Transverse colon (tissue), 4 donors: ENCODE results near the gene PELI1. TPM values are rescaled to one million over a fixed set of nuclear protein-coding genes. Genes with fewer than 3 reads are reported as not detected.

Experiments used
- DNase-seq: peaks from one replicate; pipeline ENCODE4 v3.0.0-alpha.2; 2019
- H3K27ac ChIP-seq, 4 donors: fragments of 200-600 bp; sonication (generic); 2 replicates each; pipeline ENCODE4 v1.5.1; 2016 to 2018; ENCODE audit warnings: inconsistent platforms in 4 of 4
- H3K27me3 ChIP-seq: fragments of 200-600 bp; sonication (generic); 2 replicates; pipeline ENCODE4 v1.5.1; 2017; ENCODE audit warnings: inconsistent platforms
- H3K36me3 ChIP-seq, 4 donors: fragments of 200-600 bp; sonication (generic); 2 replicates each; pipeline ENCODE4 v1.5.1; 2017 to 2019; ENCODE audit warnings: inconsistent platforms in 4 of 4
- H3K4me1 ChIP-seq, 4 donors: fragments of 200-600 bp; sonication (generic); 2 replicates each; pipeline ENCODE4 v1.5.1; 2017 to 2020; ENCODE audit warnings: inconsistent platforms in 4 of 4
- H3K4me3 ChIP-seq, 4 donors: fragments of 200-600 bp; sonication (generic); 1 replicate in 1 of 4; 2 replicates in 3 of 4; pipeline versions ENCODE4 v1.5.1 to v1.6.1; 2017 to 2019; ENCODE audit warnings: inconsistent platforms in 4 of 4
- H3K9me3 ChIP-seq, 2 donors: fragments of 200-600 bp; sonication (generic); 2 replicates each; pipeline ENCODE4 v1.5.1; 2017 to 2019; ENCODE audit warnings: inconsistent platforms in 2 of 2
- EP300 ChIP-seq: sonication (generic); formaldehyde crosslinking; IDR thresholded peaks from one replicate; pipeline ENCODE4 v1.6.1; 2017; ENCODE audit warnings: antibody characterized with exemption, low read depth
- POLR2A ChIP-seq: fragments of 450-650 bp; IDR thresholded peaks from one replicate; pipeline ENCODE4 v1.6.1; 2016; ENCODE audit warnings: antibody characterized with exemption, mild to moderate bottlenecking, moderate library complexity
- POLR2AphosphoS5 ChIP-seq, 3 donors: sonication (generic); formaldehyde crosslinking; IDR thresholded peaks; one replicate each; pipeline ENCODE4 v1.6.1; 2016; ENCODE audit warnings: antibody characterized with exemption in 3 of 3
- WGBS, 2 donors: methylation state at CpG; one replicate each; pipeline ENCODE4 v1.1.5; 2018; ENCODE audit warnings: low coverage in 1 of 2; 5-methylcytosine and 5-hydroxymethylcytosine counted together
- in situ Hi-C, 4 donors: fragments of 200-750 bp; cut with MboI; loops; one replicate each; pipeline versions ENCODE4 v1.15.0 to v1.15.1; 2017; ENCODE audit warnings: low sequenced_read_pairs in 3 of 4, low pct_ligation_motif_present in 1 of 4, low pct_unique_long_range_greater_than_20kb in 1 of 4
- intact Hi-C: fragments of 100-400 bp; cut with DNase I; formaldehyde crosslinking; loops from one replicate; pipeline ENCODE4 v1.15.1; 2023; ENCODE audit warnings: low total_unique reads
- total RNA-seq, 4 donors: library from RNA; depleted of rRNA; stranded (reverse); fragments of >200 nt; gene quantifications; one replicate each; pipeline ENCODE4 v1.1.0, GENCODE V29; 2016
- TF ChIP-seq, protein P1 (sequence below), 5 experiments: fragments of 200-600 bp in 3 of 5; fragments of 450-650 bp in 2 of 5; sonication (generic) in 3 of 5; IDR thresholded peaks; 1 replicate in 2 of 5; 2 replicates in 3 of 5; pipeline ENCODE4 v1.5.1; 2016 to 2017; ENCODE audit warnings: antibody characterized with exemption in 5 of 5, inconsistent platforms in 3 of 5, mild to moderate bottlenecking in 2 of 5, moderate library complexity in 1 of 5

Gene PELI1
- total RNA-seq, 4 donors from 2014 or later = 20.6 to 818 (median 41.3) TPM

DNA sequence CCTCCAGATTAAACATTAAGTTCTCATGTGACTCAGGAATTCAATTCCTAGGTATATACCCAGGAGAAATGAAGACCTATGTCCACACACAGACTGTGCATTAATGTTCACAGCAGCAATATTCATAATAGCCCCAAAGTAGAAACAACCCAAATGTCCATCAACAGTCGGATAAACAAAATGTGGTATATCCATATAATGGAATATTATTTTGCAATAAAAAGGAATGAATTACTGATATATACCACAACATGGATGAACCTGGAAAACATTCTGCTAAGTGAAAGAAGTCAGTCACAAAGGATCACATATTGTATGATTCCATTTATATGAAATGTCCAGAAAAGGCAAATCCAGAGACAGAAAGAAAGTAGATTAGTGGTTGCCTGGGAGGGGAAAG, 20.5 kb downstream of the PELI1 start:
- no peak for DNase-seq
- intact Hi-C loops = no loop called here
- no peaks in the 10 kb centered on the region for H3K27me3 ChIP-seq
- no peaks in the 10 kb centered on the region for H3K9me3 ChIP-seq
- peak overlapping the region; percentile 68 to 78 (median 74) for H3K27ac ChIP-seq
- H3K4me1 ChIP-seq = peaks cover 3 to 99% (median 76%) of the 10 kb centered on the region in 4 donors
- no peaks in the 10 kb centered on the region for H3K36me3 ChIP-seq
- TF ChIP-seq, protein P1, sequence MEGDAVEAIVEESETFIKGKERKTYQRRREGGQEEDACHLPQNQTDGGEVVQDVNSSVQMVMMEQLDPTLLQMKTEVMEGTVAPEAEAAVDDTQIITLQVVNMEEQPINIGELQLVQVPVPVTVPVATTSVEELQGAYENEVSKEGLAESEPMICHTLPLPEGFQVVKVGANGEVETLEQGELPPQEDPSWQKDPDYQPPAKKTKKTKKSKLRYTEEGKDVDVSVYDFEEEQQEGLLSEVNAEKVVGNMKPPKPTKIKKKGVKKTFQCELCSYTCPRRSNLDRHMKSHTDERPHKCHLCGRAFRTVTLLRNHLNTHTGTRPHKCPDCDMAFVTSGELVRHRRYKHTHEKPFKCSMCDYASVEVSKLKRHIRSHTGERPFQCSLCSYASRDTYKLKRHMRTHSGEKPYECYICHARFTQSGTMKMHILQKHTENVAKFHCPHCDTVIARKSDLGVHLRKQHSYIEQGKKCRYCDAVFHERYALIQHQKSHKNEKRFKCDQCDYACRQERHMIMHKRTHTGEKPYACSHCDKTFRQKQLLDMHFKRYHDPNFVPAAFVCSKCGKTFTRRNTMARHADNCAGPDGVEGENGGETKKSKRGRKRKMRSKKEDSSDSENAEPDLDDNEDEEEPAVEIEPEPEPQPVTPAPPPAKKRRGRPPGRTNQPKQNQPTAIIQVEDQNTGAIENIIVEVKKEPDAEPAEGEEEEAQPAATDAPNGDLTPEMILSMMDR (IDR thresholded peaks at IDR 0.05) = no peak
- TF ChIP-seq EP300 = no peak
- no peak for TF ChIP-seq POLR2AphosphoS5 (IDR thresholded peaks at IDR 0.05)
- TF ChIP-seq POLR2A = no peak
- 97 to 100% methylated on average over 1 of the region's 1 CpG for WGBS, 2 donors
- no peak overlapping the region for H3K4me3 ChIP-seq
- in situ Hi-C loops = no loop called here

DNA sequence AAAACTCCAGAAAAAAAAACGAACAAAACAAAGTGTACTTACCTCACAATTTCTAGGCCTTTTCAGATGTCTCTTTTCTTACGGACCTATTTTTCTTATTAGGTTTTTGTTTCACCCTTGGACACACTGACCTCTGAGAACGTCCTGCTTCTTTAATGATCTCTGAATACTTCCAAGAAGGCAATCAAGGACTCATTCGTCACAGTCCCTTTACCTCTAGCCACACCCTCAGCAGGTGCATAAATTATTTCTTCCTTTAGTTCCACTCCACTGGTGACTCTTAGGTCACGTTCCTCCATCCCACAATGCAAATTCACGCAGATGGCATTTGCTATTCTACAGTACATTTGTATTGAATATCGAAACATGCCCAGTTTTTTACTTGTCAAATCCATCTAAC, 21.9 kb downstream of the PELI1 start:
- H3K9me3 ChIP-seq = no peaks in the 10 kb centered on the region
- in situ Hi-C loops = no loop called here
- no peaks in the 10 kb centered on the region for H3K27me3 ChIP-seq
- TF ChIP-seq POLR2AphosphoS5 (IDR thresholded peaks at IDR 0.05) (peak in 2 of 3 donors; percentile 35 to 72), EP300 (no peak)
- peaks cover 3 to 98% (median 75%) of the 10 kb centered on the region in 4 donors for H3K4me1 ChIP-seq
- 49 to 50% methylated on average over 7 of the region's 7 CpGs for WGBS, 2 donors
- peak overlapping the region; percentile 68 to 78 (median 74) for H3K27ac ChIP-seq
- H3K4me3 ChIP-seq = peak overlapping the region in 1 of 4 donors; percentile 22
- no peaks in the 10 kb centered on the region for H3K36me3 ChIP-seq
- intact Hi-C loops = no loop called here
- no peak for DNase-seq

DNA sequence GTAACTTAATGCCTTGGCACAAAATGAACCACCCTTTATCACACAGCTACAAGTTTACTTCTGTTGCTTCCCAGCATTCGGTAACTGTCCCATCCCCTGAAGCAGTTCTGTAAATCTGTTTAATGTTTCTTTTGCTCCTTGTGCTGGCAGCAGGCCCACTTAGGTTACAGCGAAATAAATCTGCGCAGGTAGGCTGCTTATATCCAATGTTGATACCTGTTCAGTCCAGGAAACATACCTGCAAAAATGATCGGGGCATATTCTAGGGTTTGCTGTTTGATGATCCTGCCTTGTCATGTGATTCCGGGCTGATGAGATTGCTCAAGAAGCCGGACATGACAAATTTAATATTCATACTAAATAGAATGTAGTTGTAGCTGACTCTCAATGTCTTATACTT, 23.3 kb downstream of the PELI1 start:
- Histone ChIP-seq H3K36me3 (no peaks in the 10 kb centered on the region), H3K4me3 (peak overlapping the region in 1 of 4 donors; percentile 8), H3K9me3 (no peaks in the 10 kb centered on the region), H3K4me1 (peaks cover 10 to 98% (median 76%) of the 10 kb centered on the region in 4 donors), H3K27ac (peak overlapping the region; percentile 68 to 78 (median 74)), H3K27me3 (no peaks in the 10 kb centered on the region)
- DNase-seq = peak; percentile 64
- intact Hi-C loops = no loop called here
- peak in 2 of 3 donors; percentile 47 to 66 for TF ChIP-seq POLR2AphosphoS5 (IDR thresholded peaks at IDR 0.05)
- TF ChIP-seq, protein P1 (IDR thresholded peaks at IDR 0.05) = no peak
- TF ChIP-seq EP300 = no peak
- TF ChIP-seq POLR2A = peak; percentile 16
- in situ Hi-C loops = no loop called here
- WGBS, 2 donors = 47 to 65% methylated on average over 6 of the region's 6 CpGs

DNA sequence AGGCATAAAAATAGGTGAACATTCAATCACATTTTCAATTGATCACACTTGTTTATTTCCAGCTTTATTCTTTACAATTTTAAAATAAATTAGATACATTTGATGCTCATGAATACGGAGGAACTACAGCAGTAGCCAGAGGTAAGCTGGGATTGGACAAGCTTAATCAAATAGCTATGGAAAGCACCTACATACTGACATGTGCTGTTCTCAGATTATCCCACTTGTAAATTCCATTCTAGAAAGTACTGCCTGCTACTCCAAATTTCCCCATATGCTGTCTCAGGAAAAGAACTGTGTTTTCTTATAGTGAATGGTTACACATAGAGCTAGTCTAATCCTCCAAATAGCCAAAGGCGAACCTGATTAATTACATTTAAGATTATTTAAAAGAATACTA, 24.2 kb downstream of the PELI1 start:
- in situ Hi-C loops (no loop called here), intact Hi-C loops (no loop called here)
- DNase-seq = no peak
- Histone ChIP-seq H3K9me3 (no peaks in the 10 kb centered on the region), H3K27me3 (no peaks in the 10 kb centered on the region), H3K36me3 (no peaks in the 10 kb centered on the region), H3K27ac (peak overlapping the region; percentile 68 to 78 (median 74)), H3K4me1 (peaks cover 16 to 98% (median 80%) of the 10 kb centered on the region in 4 donors), H3K4me3 (peak overlapping the region in 1 of 4 donors; percentile 8)
- WGBS, 2 donors = 77 to 83% methylated on average over 2 of the region's 2 CpGs
- TF ChIP-seq POLR2A (no peak), POLR2AphosphoS5 (IDR thresholded peaks at IDR 0.05) (no peak), EP300 (no peak)
- TF ChIP-seq, protein P1 (IDR thresholded peaks at IDR 0.05) = no peak

DNA sequence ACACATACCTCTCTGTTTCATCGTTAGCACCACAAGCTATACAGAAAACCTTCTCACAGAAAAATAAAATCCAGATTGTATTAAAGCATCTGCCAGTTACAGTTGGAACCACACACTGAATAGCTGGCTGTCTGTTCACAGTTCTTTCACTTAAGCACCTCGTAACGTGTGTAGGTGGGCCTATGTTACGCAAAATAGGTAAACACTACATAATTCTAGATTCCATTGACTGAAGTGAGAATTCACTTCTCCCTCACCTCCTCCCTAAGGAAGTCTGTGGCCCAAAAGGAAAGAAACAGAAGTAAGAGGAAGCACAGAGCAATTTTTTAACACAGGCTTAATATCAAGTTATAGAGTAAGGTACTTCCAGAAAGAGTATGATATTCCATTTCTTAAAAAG, 24.9 kb downstream of the PELI1 start:
- in situ Hi-C loops (no loop called here), intact Hi-C loops (no loop called here)
- no peaks in the 10 kb centered on the region for H3K36me3 ChIP-seq
- H3K9me3 ChIP-seq = no peaks in the 10 kb centered on the region
- TF ChIP-seq POLR2A (no peak), POLR2AphosphoS5 (IDR thresholded peaks at IDR 0.05) (no peak), EP300 (no peak)
- TF ChIP-seq, protein P1 (IDR thresholded peaks at IDR 0.05) = no peak
- H3K4me1 ChIP-seq = peaks cover 22 to 98% (median 80%) of the 10 kb centered on the region in 4 donors
- peak overlapping the region in 1 of 4 donors; percentile 6 for H3K4me3 ChIP-seq
- H3K27ac ChIP-seq = peak overlapping the region; percentile 45 to 78 (median 74)
- H3K27me3 ChIP-seq = no peaks in the 10 kb centered on the region
- DNase-seq = no peak
- 42 to 67% methylated on average over 4 of the region's 4 CpGs for WGBS, 2 donors
